GM18526 (cell line): ENCODE measurements around the gene ZCCHC7.

Source experiments
- POLR2A ChIP-seq: IDR thresholded peaks from 3 replicates; pipeline ENCODE4 v1.6.1; 2011; ENCODE audit not compliant: insufficient read length; ENCODE audit errors: extremely low read depth

The ZCCHC7 gene

DNA sequence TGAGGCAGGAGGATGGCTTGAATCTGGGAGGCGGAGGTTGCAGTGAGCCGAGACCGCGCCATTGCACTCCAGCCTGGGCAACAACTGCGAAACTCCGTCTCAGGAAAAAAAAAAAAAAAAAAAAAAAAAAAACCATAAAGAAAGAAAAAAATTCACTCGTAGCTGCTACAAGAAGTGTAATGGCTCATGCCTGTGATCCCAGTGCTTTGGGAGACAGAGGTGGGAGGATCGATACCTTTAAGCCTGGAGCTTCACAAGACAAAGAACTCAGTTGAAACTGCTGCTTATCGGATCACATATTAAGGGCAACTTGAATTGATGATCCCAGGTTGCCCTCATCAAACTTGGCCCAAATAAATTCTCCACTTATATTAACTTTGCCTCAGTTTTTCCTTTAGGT lies 1.0 kb upstream of the ZCCHC7 start:
- TF ChIP-seq POLR2A = no peak

DNA sequence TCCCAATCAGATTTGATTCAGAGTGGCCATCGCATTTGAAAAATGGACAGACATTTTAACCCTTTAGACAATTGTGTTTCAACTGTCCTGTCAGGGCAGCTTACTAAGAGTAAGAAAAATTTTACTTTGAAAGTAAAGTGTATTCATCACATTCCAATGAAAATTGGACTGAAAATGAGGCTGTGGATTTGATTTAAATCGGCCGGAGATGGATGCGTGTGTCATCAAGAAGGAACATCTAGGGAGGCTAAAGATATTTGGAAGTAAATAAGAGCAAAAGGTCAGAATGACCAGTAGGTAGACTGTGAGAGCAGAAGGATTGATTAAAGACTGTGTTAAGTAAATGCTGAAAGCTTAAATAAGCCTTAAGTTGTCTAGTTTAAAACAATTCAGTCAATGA lies 1.5 kb downstream of the ZCCHC7 start:
- TF ChIP-seq POLR2A = no peak

- TF ChIP-seq POLR2A = no peak
These were observed 5.9 kb downstream of the ZCCHC7 start for GRCh38 chr9:37126214-37126788.

- TF ChIP-seq POLR2A = no peak
These were observed 6.6 kb downstream of the ZCCHC7 start for GRCh38 chr9:37127018-37127417.

- TF ChIP-seq POLR2A = no peak
These were observed 7.7 kb downstream of the ZCCHC7 start for GRCh38 chr9:37128051-37128450.

DNA sequence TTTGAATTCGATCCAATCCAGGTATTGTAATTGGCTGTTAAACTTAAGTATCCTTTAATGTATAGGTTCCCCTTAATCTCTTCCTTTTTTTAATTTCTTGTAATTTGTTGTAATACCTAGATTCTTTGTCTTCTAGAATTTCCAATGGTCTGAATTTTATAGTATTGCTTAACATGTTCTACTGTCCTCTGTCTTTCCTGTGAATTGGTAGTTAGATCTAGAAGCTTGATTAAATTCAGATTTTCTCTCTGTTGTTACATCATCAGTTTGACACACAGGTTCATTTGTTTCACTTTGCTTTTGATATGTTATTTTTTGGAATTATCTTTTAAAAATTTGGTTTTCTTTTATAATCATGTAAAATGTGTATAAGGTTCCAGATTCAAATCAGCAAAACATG lies 13.8 kb downstream of the ZCCHC7 start:
- TF ChIP-seq POLR2A = no peak

DNA sequence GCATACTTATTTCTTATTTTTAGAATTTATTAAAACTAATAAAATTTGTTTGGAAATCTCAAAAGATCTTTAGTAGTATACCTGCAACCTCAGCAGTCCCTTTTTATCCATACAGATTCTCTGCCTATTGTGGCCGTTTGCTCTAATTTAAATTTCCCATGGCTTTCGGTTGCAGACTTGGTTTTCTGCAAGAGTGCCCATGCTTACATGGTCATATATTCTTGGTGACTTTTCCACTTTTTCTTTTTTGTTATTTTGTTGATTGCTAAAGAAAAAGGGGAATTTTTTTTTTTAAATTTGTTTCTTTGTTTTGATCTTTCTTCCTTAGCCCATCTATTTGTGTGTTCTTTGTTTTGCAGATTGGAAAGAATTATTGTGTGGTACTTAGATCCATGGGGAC lies 20.6 kb downstream of the ZCCHC7 start:
- TF ChIP-seq POLR2A = no peak

- no peak for TF ChIP-seq POLR2A
These were observed 24.4 kb downstream of the ZCCHC7 start for GRCh38 chr9:37144762-37145161.

DNA sequence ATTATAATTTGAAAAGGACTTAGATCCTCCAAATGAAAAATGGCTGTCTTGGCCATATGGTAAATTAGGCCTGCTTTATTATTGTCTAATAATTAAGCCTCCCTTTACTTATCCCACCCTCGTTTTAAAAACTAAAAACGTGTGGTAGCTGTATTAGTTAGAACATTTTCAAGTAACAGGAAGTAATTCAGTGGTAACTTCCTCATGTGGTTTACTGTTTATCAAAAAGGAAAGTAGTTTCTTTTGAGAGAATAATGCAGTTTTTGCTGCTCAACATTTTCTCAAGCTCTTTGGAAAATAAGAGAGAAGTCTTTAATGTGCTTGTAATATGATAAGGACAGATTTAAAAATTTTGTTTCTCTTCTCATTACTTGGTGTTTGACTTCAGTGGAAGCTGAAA lies 26.0 kb downstream of the ZCCHC7 start:
- TF ChIP-seq POLR2A = no peak

- TF ChIP-seq POLR2A = no peak
These were observed 27.8 kb downstream of the ZCCHC7 start for GRCh38 chr9:37148181-37148580.

GRCh38 chr9:37149666-37150308 lies 29.4 kb downstream of the ZCCHC7 start:
- TF ChIP-seq POLR2A = no peak

DNA sequence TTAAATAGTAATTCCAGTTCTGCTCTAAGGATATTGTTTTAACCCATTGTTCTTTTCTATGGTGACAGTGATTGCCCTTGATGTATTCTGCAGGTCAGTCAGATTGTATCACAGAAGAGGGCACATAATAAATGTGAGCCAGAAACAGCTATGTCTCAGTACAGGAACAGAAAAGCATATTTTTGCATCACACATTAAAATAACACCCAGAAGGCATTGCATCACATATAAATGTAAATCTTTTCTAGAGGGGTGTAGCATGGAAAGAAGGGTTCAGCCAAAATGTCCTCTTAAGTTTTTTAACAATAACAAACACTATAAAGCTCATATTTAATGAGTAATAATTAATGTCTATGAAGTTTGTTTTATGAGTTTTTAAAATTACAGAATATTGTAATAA lies 30.0 kb downstream of the ZCCHC7 start:
- TF ChIP-seq POLR2A = no peak

DNA sequence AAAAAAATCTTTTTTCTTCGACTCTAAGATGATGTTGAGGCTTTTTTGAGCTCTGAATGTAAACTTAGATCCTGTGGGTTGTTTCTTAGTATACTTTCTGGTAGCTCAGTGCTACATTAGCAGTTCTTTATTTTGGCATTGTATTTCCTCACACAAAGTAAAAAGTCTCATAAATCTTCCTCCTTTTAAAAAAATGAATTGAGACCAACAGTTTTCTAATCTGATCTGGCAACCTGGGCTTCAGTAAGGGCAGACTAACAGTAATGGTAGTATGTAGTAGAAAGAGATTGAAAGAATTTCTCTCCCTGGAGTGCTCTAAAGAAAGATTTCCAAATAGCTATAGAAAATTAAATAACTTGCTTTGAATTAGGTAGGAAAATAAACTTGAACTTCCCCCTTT lies 31.4 kb downstream of the ZCCHC7 start:
- TF ChIP-seq POLR2A = no peak

- no peak for TF ChIP-seq POLR2A
These were observed 32.0 kb downstream of the ZCCHC7 start for GRCh38 chr9:37152365-37152764.

DNA sequence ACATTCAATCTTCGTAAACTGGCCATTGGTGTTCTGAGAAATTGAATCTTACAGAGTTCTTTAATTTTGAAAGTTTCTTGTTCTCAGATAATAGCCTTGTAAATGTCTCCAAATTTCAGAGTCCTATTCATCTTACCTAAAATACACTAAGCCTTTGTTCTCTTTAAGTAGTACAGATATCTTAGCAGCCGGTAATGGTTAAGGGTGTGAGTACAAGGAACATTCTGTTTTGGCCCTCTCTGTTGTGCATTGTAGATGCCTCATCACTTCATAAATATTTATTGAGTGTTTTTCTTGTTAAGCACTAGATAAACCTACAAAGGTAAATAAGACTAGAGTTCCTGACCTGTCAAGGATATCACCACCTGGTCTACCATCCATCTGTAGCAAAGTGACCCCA lies 35.2 kb downstream of the ZCCHC7 start:
- no peak for TF ChIP-seq POLR2A

GRCh38 chr9:37156205-37156604 lies 35.8 kb downstream of the ZCCHC7 start:
- TF ChIP-seq POLR2A = no peak

DNA sequence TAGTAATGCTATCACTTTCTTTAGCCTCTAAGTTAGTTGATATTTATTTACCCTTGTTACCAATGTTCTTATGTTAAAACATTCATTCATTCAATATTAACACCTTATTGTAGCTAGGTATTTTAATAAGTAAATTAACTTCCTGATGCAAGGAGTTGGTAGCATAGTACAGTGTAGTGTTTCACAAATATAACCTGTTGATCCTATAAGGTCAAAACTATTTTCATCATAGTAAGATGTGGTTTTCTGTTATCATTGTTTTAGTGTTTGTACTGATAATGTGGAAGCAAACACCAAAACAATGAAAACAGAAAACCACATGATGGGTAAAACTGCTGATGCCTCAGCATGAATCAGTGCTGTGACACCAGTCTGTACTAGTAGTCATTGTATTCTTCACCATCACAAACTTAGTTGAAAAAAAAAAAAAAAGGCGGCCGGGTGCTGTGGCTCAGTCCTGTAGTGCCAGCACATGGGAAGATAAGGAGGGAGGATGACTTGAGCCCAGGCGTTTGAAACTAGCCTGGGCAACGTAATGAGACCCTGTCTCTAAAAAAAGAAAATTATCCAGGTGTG lies 36.5 kb downstream of the ZCCHC7 start:
- TF ChIP-seq POLR2A = no peak

DNA sequence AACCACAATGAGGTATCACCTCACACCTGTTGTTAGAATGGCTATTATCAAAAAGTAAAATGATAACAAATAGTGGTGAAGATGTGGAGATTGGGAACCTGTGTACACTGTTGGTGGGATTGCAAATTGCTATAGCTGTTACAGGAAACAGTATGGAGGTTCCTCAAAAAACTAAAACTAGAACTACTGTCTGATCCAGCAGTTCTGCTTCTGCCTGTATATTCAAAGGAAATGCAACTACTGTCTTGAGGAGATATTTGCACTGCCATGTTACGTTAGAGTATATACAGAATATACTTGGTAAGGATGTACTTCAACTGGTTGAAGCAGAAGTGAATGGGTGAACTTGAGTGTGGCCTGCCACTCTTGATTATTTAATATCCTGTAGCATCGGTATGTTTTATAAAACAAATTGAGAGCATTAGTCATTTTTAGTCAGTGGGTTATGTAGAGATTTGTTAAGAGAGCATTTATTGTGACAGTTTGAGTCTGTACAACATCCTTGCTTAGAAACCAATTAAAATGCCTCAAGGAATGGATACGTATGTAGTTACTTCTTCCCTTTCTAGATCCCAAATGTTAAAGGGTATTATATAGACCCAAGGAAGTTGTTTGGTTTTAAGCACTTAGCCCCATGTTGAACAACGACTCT lies 37.5 kb downstream of the ZCCHC7 start:
- TF ChIP-seq POLR2A = no peak
